Amniotic stem cell (primary cell): ENCODE data around the gene MRPL20.
"Not testable (repeated sequence)": the region's sequence is repeated elsewhere in the genome, so short reads cannot be mapped to it uniquely, and the experiment has no call there.

Experiments
- DNase-seq: peaks from one replicate; lab custom pipeline; 2025; lab: John Stamatoyannopoulos, UW

The MRPL20 gene

DNA sequence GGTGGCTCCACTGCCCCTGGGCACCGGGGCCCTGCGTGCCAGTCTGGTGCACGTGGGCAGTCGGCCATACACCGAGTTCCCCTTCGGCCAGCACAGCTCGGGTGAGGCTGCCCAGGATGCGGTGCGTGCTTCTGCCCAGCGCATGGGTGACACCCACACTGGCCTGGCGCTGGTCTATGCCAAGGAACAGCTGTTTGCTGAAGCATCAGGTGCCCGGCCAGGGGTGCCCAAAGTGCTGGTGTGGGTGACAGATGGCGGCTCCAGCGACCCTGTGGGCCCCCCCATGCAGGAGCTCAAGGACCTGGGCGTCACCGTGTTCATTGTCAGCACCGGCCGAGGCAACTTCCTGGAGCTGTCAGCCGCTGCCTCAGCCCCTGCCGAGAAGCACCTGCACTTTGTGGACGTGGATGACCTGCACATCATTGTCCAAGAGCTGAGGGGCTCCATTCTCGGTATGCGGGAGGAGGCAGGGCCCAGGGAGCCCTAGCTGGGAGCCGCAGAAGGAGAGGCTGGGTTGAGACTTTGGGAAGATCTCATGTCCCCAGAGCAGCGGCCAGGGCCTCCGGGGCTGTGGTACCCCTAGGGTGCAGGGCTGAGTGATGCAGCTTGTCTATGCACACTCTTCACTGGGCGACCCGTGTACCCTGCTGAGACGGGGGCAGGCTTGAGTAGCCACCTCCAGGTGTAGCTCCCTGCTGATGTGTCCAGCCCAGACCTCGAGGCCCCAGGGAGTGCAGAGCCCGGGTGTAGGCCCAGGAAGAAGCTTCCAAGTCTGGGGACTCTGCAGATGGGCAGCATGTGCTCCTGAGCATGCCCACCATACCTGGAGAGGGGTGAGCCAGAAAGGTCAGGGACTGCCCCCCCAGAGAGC lies 30.2 kb upstream of the MRPL20 start:
- DNase-seq: no peak

GRCh38 chr1:1436630-1437032 lies 29.5 kb upstream of the MRPL20 start:
- no peak for DNase-seq

DNA sequence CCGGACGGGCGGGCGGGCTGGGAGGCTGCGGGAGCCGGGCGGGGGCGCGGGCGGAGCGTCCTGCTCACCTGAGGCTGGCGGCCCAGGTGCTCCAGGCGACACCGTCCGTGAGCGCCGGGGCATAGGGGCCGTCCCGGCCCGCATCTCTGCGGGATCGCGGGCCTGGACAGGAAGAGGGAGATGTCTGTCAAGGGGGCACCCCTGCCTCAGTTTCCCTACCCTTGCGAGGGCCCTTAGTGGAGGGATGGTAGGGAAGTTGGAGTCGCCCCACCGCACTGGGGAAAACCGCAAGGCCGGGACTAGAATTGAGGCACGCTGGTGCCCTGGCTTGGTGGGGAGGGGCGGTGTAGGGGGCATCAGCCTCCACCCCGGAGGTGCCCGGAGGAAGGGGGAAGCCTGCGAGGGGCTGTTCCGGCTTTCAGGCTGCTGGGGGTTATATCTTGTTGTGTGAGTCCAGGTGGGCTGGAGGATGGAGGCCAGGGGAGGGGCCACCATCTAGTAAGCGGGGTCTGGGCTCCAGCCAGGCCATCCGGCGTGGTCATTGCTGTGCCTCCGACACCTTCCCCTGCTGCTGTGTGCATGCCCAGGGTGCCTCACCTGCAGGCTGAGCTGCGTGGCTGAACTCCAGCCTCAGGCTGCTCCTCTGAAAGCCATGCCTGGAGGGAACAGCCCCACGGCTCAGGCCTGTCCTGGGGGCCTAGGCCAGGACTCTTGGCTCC lies 29.0 kb upstream of the MRPL20 start:
- DNase-seq: no peak

- DNase-seq: peak; percentile 26
These were observed 28.2 kb upstream of the MRPL20 start, which contains the start of gene VWA1 for GRCh38 chr1:1435106-1435903. TSS of gene VWA1 (plus strand) at chr1:1435690. CDS start at chr1:1435749, 59 bp downstream.

DNA sequence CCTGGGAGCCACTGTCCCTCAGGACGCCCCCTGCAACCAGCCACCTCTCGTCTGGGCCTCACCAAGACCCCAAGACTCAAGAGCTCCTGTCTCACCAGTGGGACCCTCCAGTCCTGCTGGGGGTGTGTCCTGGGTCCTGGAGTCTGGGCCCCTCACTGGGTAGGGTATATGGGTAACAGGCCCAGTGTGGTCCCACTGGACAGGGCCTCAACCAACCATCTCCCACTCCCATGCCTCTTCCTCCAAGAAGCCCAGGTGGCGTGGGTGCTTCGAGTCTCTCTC lies 27.7 kb upstream of the MRPL20 start:
- no peak for DNase-seq

- DNase-seq: no peak
These were observed 27.2 kb upstream of the MRPL20 start for GRCh38 chr1:1434131-1434823.

- DNase-seq: no peak
These were observed 26.7 kb upstream of the MRPL20 start for GRCh38 chr1:1433804-1434130.

- DNase-seq: no peak
These were observed 26.1 kb upstream of the MRPL20 start for GRCh38 chr1:1432951-1433803.

DNA sequence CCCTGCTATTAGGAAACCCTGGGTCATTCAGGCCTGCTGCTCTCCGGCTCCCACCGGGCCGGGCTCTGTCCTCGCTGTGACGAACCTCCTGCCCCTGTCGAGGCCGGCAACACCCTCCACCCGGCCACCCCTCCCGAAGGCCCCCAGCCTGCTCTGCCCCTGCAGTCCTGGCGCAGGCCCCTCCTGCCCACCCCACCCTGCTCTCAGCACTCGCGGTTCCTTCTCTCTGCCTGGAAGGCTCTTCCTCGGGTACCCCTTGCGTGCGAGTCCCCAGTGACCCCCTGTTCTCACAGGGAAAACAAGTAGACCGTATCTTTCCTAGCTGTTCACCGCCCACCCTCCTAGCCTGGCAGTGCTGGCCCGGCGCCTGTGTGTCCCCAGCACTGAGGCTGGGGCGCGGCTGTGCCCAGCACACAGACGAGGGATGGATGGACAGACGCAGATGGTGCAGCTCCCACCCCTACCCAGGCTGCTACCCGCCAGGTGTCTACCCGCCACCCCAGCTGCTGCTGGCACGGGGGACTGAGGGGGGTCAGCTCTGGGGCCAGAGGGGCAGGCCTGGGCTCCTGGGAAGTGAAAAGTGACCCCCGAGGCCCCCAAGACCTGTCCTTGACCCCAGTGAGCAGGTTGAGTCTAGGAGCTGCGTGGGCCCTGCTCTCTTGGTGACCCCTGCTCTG lies 25.3 kb upstream of the MRPL20 start:
- no peak for DNase-seq

DNA sequence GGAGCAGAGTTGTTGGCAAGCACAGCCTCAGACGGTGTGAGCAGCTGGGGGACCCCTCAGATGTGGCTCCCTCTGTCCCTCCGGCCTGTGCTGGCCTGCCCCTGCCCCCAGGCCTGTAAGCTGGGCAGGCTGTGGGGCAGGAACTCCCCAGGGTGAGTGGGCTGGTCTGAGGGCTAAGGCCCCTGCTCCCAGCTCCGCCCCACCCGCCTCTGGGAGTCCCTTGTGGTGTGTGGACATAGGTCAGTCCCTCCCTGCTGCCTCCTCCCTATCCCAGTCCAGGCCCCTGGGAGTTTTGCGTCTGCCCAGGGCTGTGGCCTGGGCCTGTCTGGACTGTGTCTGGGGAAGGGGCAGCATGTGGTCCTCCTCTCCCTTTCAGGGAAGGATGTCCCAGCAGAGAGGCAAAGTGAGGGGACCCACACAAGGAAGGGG lies 24.8 kb upstream of the MRPL20 start:
- no peak for DNase-seq

- no peak for DNase-seq
These were observed 24.1 kb upstream of the MRPL20 start for GRCh38 chr1:1430992-1431844.

DNA sequence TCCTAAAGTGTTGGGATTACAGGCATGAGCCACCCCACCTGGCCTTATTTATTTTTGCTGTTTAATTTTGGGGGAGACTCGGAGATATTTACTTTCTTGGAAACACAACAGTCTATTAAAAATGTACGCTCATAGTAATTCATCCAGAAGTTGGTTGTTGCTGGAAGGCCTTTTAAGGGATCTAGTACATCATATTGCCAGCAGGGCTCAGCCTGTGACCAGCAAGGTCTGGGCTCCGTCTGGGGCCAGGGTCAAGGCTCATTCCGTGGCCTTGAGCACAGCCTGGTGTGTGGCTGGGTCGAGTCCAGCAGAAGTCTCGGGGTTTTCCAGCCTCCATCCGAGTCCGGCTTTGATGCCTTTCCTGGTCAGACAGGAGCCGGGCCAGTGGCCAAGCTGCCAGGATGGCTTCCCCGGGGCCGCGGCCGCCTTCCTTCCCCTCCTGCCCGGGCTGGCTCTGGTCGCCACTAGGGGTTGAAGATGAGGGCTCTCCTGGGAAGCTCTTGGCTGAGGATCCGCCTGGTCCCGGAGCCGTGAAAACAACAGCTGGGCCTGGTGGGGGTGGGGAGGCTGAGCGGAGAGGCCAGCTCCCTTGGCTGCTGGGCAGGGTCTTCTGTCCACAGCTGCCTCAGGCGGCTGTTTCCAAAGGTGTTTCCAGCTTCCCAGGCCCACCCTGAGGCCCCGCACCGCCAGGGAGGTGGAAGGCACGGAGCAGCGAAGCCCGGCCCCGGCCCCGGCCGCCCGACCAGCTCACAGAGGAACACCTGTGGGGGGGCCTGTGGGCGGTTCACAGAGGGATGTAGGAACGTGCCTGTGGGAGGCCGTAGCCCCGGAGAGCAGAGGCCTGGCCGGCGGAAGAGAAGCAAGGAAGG lies 23.3 kb upstream of the MRPL20 start:
- DNase-seq: no peak

GRCh38 chr1:1429671-1430073 lies 22.6 kb upstream of the MRPL20 start:
- no peak for DNase-seq

- DNase-seq: not testable (repeated sequence)
These were observed 21.9 kb upstream of the MRPL20 start for GRCh38 chr1:1428967-1429366.

DNA sequence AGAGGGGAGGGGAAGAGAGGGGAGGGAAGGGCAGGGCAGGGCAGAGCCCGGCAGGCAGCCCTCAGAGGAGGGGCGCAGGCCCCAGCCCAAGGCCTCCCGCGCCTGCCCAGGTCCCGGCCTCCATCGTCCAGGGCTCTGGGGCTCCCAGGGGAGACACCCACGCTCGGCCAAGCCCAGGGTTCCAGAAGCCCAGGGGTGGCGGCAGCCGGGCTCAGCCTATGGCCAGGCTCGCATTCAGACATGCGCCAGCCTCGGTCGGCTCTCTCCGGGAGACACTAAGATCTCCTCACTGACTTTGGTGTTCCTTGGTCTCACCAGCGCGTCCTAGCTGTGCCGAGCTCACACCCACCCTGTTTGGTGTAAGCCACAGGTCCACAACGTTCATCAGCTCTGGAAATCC lies 21.1 kb upstream of the MRPL20 start:
- no peak for DNase-seq

GRCh38 chr1:1427820-1428148 lies 20.7 kb upstream of the MRPL20 start:
- no peak for DNase-seq

DNA sequence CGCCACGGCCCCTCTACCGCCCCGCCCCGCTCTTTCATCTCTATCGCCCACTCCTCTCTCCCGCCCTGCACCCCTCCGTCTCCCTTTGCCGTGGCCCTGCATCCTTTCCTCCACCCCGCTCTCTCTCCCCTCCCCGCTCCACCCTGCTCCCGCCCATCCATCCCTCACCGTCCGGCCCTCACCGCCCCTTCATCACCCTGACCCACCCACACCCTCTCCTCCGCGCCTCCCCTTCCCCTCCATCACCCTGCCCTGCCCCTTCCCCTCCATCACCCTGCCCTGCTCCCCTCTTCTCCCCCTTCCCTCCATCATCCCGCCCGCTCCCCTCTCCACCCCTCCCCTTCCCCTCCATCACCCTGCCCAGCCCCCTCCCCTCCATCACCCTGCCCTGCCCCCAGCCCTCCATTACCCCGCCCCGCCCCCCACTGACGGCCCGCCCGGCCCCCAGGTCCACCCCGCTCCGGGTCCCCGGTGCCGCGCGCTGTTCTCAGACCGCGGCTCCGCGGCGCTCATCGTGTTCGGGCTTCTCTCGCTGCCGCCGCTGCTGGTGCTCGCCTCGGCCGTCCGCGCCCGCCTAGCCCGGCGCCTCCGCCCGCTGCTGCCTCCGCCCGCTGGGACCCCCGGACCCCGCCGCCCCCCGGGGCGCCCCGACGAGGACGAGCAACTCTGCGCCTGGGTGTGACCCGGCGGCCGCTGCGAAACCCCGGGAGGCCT lies 20.2 kb upstream of the MRPL20 start:
- no peak for DNase-seq

- DNase-seq: no peak
These were observed 19.5 kb upstream of the MRPL20 start for GRCh38 chr1:1426496-1427105.
